Left ventricle myocardium superior (tissue), 1 donor: ENCODE results near the gene CFAP90. TPM values are rescaled to one million over a fixed set of nuclear protein-coding genes. Genes with fewer than 3 reads are reported as not detected.

ENCODE experiments used
- ATAC-seq: fragments of 200-7000 bp; cut with Tn5 transposase; one replicate; pipeline ENCODE4 v1.9.1; 2020; ENCODE audit warnings: mild to moderate bottlenecking, moderate library complexity
- DNase-seq: peaks from one replicate; pipeline ENCODE4 v3.0.0-alpha.2; 2020
- intact Hi-C: fragments of 100-400 bp; cut with micrococcal nuclease; formaldehyde crosslinking; loops from one replicate; pipeline ENCODE4 v1.11.0; 2022
- total RNA-seq: library from RNA; stranded (reverse); fragmentation: NEBNext Ultra II Directional; extraction: Animal tissue kit (Norgen Biotek cat#: 25700); gene quantifications from one replicate; pipeline ENCODE4 v1.2.1, GENCODE V29; 2021
- donor health status: DM: no; HTN: yes; CAD: no; lungs with severe emphysema.

CFAP90 gene
- total RNA-seq, 1 donor from 2014 or later: not detected

DNA sequence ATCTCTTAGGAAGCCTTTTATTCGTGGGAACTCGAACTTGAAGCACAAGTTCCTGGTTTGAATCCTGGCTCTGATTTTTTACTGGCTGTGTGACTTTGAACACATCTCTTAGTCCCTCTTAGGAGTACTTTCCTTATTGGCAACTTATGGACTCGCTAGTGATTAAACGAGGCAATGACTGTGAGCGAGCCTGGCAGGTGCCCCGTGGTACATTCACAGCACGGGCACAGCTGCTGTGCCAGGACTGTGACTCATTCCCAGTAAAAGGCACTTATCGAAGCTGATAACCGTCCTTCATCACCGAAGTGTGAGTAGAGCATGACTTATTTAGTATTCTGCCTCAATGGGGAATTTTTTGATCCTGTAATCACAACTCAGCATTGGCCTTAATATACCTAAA, 22.7 kb downstream of the CFAP90 start:
- DNase-seq (peak; percentile 81), ATAC-seq (peak; percentile 99)
- intact Hi-C loops: no loop called here

- intact Hi-C loops: no loop called here
- DNase-seq (no peak), ATAC-seq (no peak)
These were observed 23.3 kb downstream of the CFAP90 start for GRCh38 chr5:7827610-7828009.

GRCh38 chr5:7825630-7826029, 25.3 kb downstream of the CFAP90 start:
- DNase-seq: no peak
- ATAC-seq: no peak
- intact Hi-C loops: no loop called here

DNA sequence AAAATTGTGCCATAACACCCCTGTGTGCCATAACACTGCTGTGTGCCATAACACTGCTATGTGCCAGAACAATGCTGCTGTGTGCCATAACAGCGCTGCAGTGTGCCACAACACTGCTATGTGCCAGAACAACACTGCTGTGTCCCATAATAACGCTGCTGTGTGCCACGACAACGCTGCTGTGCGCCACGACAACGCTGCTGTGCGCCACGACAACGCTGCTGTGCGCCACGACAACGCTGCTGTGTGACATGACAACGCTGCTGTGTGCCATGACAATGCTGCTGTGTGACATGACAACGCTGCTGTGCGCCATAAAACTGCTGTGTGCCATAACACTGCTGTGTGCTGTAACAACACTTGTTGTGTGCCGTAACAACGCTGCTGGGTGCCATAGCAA, 25.9 kb downstream of the CFAP90 start:
- DNase-seq (no peak), ATAC-seq (no peak)
- intact Hi-C loops: no loop called here

- ATAC-seq: no peak
- intact Hi-C loops: no loop called here
- DNase-seq: no peak
These were observed 27.3 kb downstream of the CFAP90 start for GRCh38 chr5:7823594-7823993.

- ATAC-seq (no peak), DNase-seq (no peak)
- intact Hi-C loops: no loop called here
These were observed 28.5 kb downstream of the CFAP90 start for GRCh38 chr5:7822449-7822848.

DNA sequence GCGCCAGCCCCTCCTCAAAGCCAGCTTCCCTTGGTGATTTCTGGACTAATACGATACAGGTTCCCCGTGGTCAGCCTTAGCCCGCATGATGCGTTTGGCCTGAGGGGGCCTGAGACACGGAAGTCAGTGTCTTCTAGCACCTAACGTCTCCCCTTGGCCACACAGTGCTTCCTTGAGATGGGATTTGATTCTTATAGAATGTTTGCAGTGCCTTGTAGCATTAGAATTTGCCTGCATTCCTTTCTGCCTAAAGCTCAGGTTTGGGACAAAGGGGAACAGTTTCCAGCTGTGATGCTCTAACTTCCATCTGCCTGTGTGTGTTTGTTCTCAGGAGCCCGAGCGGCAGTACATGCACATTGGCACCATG, 34.4 kb downstream of the CFAP90 start:
- DNase-seq: no peak
- intact Hi-C loops: no loop called here
- ATAC-seq: no peak

- ATAC-seq (peak; percentile 97), DNase-seq (peak; percentile 88)
- intact Hi-C loops: no loop called here
These were observed 34.9 kb downstream of the CFAP90 start for GRCh38 chr5:7815892-7816534.

- no peak for ATAC-seq
- no peak for DNase-seq
- intact Hi-C loops: no loop called here
These were observed 36.1 kb downstream of the CFAP90 start for GRCh38 chr5:7814816-7815215.

DNA sequence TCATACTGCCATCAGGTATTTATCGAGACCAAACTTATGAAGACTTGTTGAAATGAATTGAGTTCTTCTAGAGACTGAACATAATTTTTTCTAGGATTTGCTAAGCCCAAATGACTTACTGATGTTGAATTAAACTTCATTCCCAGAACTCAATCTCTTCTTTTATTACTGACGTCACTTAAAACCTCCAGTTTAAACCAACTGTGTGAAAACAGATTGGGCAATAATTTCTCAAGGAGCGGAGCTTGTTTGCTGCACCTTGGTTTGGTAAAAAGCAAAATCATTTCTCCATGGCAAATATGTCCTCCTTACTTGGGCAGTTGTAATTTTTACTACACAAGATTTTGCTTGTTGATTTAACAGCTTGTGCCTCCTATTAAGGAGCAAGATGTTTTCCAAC, 37.4 kb downstream of the CFAP90 start:
- intact Hi-C loops: no loop called here
- DNase-seq (no peak), ATAC-seq (no peak)

GRCh38 chr5:7813007-7813406, 37.9 kb downstream of the CFAP90 start:
- DNase-seq (no peak), ATAC-seq (no peak)
- intact Hi-C loops: no loop called here

DNA sequence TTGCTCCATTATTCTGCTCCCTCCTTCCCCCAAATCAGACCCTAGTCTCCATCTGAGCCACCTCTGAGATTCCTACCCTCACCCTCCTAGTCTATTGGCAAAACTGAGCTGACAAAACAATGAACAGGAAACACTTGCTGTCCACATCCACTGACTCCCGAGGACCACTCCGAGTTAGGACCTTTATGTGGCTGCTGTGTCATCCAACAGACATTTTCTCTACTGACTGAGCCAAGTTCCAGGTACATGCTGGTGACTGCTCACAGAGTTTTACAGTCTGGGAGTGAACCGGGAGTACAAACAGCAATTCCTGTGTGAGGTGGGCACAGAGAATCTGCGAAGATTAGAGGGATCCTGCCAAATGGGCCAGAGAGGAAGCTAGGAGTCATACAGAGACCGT, 39.2 kb downstream of the CFAP90 start:
- DNase-seq: no peak
- ATAC-seq: no peak
- intact Hi-C loops: no loop called here

GRCh38 chr5:7808998-7809397, 41.9 kb downstream of the CFAP90 start:
- intact Hi-C loops: no loop called here

GRCh38 chr5:7805379-7805778, 45.6 kb downstream of the CFAP90 start:
- intact Hi-C loops: no loop called here
- ATAC-seq (no peak), DNase-seq (no peak)

More at GRCh38 chr5:7808998-7809397, 41.9 kb downstream of the CFAP90 start:
- DNase-seq (no peak), ATAC-seq (no peak)

DNA sequence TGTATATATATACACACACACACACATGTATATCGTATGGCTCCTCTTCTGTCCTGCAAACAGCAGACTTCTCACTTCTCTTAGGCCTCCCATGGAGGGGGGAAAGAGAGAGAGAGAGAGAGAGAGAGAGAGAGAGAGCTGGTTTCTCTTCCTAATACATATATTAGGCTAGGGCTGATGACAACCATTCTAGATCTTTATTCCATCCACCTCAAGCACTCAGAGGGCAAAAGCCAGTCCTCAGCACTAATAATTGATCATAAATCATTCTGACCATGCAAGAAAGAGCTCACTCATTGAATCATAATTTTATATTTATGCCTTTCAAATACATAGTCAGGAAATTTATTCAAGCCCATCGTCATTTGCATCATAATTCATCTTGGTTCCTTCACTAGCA, 47.0 kb downstream of the CFAP90 start:
- no peak for DNase-seq
- ATAC-seq: no peak
- intact Hi-C loops: no loop called here

DNA sequence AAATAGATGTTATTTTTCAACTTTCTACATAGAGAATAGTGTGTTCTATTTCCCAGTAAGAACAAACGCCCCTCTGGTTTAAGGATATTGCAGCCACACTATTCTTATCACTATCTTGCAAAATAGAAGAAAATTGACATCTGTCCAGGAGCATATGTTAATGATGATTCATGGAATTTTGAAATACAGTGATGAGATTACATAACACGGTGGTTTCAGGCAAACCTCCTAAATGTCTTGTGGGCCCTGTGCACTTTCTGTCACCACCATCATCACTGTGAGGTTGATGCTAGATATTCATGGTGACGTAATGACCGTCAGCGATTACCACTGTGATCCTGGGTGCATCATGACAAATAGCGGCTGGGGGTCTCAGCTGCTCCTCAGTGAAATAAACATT, 48.1 kb downstream of the CFAP90 start:
- ATAC-seq (peak; percentile 47), DNase-seq (no peak)
- intact Hi-C loops: no loop called here

GRCh38 chr5:7801891-7802614, 48.9 kb downstream of the CFAP90 start:
- intact Hi-C loops: no loop called here
- no peak for DNase-seq
- ATAC-seq: no peak

GRCh38 chr5:7795306-7795705, 55.6 kb downstream of the CFAP90 start:
- intact Hi-C loops: no loop called here
- ATAC-seq (no peak), DNase-seq (no peak)

DNA sequence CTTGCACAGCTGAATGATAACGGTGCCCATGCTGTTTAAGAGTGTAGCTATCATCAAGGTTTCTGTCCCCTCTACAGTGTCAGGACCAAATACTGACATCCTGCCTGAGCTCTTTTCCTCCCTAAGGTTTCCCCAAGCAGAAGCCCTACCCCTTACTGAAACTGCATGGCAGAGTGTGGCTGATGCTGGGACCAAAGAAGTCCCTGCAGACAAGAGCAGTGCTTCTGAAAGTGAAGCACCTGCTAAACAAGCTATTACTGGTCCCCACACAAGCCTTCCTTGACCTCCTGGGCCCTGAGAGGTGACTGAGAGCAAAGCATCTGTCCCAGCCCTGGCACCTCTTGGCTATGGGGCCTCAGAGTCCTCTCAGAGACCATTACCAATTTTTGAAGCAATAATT, 56.1 kb downstream of the CFAP90 start:
- ATAC-seq (no peak), DNase-seq (no peak)
- intact Hi-C loops: no loop called here

GRCh38 chr5:7794311-7794710, 56.6 kb downstream of the CFAP90 start:
- intact Hi-C loops: no loop called here
- DNase-seq (no peak), ATAC-seq (no peak)

DNA sequence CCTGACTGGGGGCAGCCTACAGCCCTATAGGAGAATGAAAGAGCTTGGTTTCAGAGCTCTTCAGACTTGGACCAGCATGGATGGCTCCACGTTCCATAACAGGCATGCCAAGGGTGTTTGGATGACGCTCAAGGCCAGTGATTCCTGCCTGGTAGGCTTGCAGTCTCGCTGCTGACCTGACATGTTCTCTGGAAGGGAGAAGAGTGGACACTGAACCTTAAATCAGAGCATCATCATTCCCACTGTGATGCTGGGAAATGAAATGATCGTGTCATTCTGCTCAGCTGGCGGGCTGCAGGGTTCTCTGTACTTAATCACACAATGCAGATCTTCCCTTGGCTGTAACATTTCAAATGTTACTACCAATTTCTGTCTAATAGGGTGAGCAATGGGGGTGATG, 57.0 kb downstream of the CFAP90 start:
- ATAC-seq: no peak
- intact Hi-C loops: no loop called here
- DNase-seq: no peak
